ENCODE measurements around the gene PEX3.

The PEX3 gene

GRCh38 chr6:143408151-143408786 lies 42.3 kb upstream of the PEX3 start:
- no peaks in the 10 kb centered on the region for H4K20me1 ChIP-seq (ENCODE audit: insufficient read depth, low read length)
- H3K79me2 ChIP-seq (ENCODE audit: insufficient read depth, low read length), result no peaks in the 10 kb centered on the region
- no peak overlapping the region for H3K4me3 ChIP-seq (ENCODE audit: low read depth, low read length, poor library complexity, severe bottlenecking)
- H3K27me3 ChIP-seq (ENCODE audit: insufficient read depth, low read length), result no peaks in the 10 kb centered on the region
- H2AFZ ChIP-seq (ENCODE audit: low read length), result no peak overlapping the region
- H3K9ac ChIP-seq (ENCODE audit: low read length), result no peak overlapping the region
- no peak overlapping the region for H3K4me2 ChIP-seq (ENCODE audit: low read length)
- TF ChIP-seq EZH2 (IDR thresholded peaks at IDR 0.05; ENCODE audit: borderline replicate concordance, low read length) (no peak), CTCF (IDR thresholded peaks at IDR 0.05; ENCODE audit: low read length) (no peak)
- H3F3A ChIP-seq (ENCODE audit: insufficient read depth, low read length), result no peaks in the 10 kb centered on the region
- no peaks in the 10 kb centered on the region for H3K9me3 ChIP-seq (ENCODE audit: low read length)
- H3K27ac ChIP-seq (ENCODE audit: low read depth, low read length, poor library complexity, severe bottlenecking), result no peak overlapping the region
- no peaks in the 10 kb centered on the region for H3K36me3 ChIP-seq (ENCODE audit: insufficient read depth, low read length)
- no peaks in the 10 kb centered on the region for H3K9me2 ChIP-seq (ENCODE audit: low read depth, low read length)
- no peaks in the 10 kb centered on the region for H3K4me1 ChIP-seq (ENCODE audit: insufficient read depth, low read length, severe bottlenecking)

GRCh38 chr6:143408787-143409162 lies 41.8 kb upstream of the PEX3 start:
- H3K27me3 ChIP-seq (ENCODE audit: insufficient read depth, low read length), result no peaks in the 10 kb centered on the region
- no peak for TF ChIP-seq CTCF (IDR thresholded peaks at IDR 0.05; ENCODE audit: low read length)
- H3K79me2 ChIP-seq (ENCODE audit: insufficient read depth, low read length), result no peaks in the 10 kb centered on the region
- no peaks in the 10 kb centered on the region for H3F3A ChIP-seq (ENCODE audit: insufficient read depth, low read length)
- H3K36me3 ChIP-seq (ENCODE audit: insufficient read depth, low read length), result no peaks in the 10 kb centered on the region
- no peak overlapping the region for H3K4me3 ChIP-seq (ENCODE audit: low read depth, low read length, poor library complexity, severe bottlenecking)
- no peak overlapping the region for H3K4me2 ChIP-seq (ENCODE audit: low read length)
- H3K9me3 ChIP-seq (ENCODE audit: low read length), result no peaks in the 10 kb centered on the region
- no peaks in the 10 kb centered on the region for H4K20me1 ChIP-seq (ENCODE audit: insufficient read depth, low read length)
- no peaks in the 10 kb centered on the region for H3K4me1 ChIP-seq (ENCODE audit: insufficient read depth, low read length, severe bottlenecking)
- H3K9ac ChIP-seq (ENCODE audit: low read length), result no peak overlapping the region
- no peak overlapping the region for H2AFZ ChIP-seq (ENCODE audit: low read length)
- no peaks in the 10 kb centered on the region for H3K9me2 ChIP-seq (ENCODE audit: low read depth, low read length)
- H3K27ac ChIP-seq (ENCODE audit: low read depth, low read length, poor library complexity, severe bottlenecking), result no peak overlapping the region

GRCh38 chr6:143410859-143411270 lies 39.7 kb upstream of the PEX3 start:
- no peak overlapping the region for H2AFZ ChIP-seq (ENCODE audit: low read length)
- no peak overlapping the region for H3K9ac ChIP-seq (ENCODE audit: low read length)
- no peaks in the 10 kb centered on the region for H3K9me2 ChIP-seq (ENCODE audit: low read depth, low read length)
- no peaks in the 10 kb centered on the region for H4K20me1 ChIP-seq (ENCODE audit: insufficient read depth, low read length)
- no peak for TF ChIP-seq CTCF (IDR thresholded peaks at IDR 0.05; ENCODE audit: low read length)
- TF ChIP-seq EZH2 (IDR thresholded peaks at IDR 0.05; ENCODE audit: borderline replicate concordance, low read length), result no peak
- H3K9me3 ChIP-seq (ENCODE audit: low read length), result no peaks in the 10 kb centered on the region
- H3K27ac ChIP-seq (ENCODE audit: low read depth, low read length, poor library complexity, severe bottlenecking), result no peak overlapping the region
- H3K4me1 ChIP-seq (ENCODE audit: insufficient read depth, low read length, severe bottlenecking), result no peaks in the 10 kb centered on the region
- H3K79me2 ChIP-seq (ENCODE audit: insufficient read depth, low read length), result no peaks in the 10 kb centered on the region
- no peaks in the 10 kb centered on the region for H3K27me3 ChIP-seq (ENCODE audit: insufficient read depth, low read length)
- H3K36me3 ChIP-seq (ENCODE audit: insufficient read depth, low read length), result no peaks in the 10 kb centered on the region
- no peaks in the 10 kb centered on the region for H3F3A ChIP-seq (ENCODE audit: insufficient read depth, low read length)
- no peak overlapping the region for H3K4me2 ChIP-seq (ENCODE audit: low read length)
- H3K4me3 ChIP-seq (ENCODE audit: low read depth, low read length, poor library complexity, severe bottlenecking), result no peak overlapping the region

Measured in OCI-LY1 (cell line).